ENCODE results near the gene CTSW.

The CTSW gene

DNA sequence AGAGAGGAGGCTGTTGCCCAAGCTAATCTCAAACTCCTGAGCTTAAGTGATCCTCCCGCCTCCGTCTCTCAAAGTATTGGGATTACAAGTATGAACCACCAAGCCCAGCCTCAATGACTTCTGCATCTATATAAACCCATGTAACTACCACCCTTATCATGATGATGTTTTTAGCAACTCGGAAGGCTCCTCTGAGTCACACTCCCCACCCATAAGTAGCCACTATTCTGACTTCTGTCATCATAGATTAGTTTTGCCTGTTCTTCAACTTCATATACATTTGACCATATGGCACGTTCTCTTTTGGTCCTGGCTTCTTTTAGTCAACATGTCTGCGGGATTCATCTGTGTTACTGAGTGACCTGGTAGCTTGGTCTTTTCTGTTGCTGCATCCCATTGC is 27.0 kb downstream of the CTSW start:
- no peak for DNase-seq

- DNase-seq: no peak
Observed at GRCh38 chr11:65907878-65908277, 28.2 kb downstream of the CTSW start.

DNA sequence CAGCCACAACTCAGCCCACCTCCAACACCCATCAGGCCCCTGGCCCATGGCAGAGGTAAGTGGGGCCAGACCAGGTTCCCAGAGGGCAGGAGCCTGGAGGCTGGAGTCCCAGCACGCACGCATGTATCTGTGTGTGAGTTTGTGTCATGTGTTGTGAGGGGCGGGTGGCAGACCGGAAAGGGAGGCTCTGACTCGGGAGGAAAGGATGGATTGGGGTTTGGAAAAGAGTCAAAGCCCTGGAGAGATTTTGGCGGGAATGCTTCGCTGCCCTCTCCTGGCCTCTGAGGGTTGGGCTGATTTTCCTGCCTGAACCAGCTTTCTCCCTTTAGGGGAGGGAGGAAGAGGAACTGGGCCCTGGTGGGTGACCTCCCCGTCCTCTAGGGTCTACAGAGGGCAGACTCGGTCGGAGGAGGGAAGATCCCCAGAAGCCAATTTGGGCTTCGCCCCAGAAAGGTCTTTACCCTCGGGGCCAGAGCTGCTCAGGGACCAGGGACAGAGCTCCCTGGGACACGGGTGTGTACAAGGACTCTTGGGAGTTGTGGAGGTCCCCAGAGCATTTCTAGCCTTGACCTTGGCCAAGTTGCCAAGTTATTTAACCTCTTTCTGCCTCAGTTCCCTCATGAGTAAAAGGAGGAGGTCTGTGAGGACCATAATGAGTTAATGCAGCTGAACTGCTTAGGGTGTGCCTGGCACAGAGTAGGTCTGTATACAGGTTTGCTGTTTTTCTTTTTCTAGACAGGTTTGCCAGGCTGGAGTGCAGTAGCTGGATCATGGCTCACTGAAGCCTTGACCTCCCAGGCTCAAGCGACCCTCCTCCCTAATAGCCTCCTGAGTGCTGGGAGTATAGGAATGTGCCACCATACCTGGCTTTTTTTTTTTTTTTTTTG is 32.3 kb downstream of the CTSW start:
- peak; percentile 57 for DNase-seq

DNA sequence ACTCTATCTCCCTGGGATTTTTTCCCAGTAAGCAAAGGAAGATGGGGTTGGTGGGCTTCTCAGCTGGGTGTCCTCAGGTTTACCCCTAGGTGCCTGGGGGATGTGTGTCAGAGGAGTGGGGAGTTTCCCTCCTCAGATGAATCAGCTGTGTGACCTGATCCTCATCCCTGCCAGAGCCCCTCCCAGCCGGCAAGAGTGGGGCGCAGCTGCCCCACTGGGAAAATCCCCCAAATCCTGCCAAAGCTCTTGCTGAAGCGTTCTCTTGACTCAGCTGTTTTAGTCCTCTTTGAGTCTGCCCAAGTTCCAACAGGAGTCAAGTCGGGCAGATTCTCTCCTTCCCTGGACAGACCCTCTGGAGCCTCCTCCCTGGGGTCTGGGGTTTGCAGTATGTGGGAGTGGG is 33.2 kb downstream of the CTSW start:
- no peak for DNase-seq

GRCh38 chr11:65915101-65915820 is 35.6 kb downstream of the CTSW start:
- no peak for DNase-seq

DNA sequence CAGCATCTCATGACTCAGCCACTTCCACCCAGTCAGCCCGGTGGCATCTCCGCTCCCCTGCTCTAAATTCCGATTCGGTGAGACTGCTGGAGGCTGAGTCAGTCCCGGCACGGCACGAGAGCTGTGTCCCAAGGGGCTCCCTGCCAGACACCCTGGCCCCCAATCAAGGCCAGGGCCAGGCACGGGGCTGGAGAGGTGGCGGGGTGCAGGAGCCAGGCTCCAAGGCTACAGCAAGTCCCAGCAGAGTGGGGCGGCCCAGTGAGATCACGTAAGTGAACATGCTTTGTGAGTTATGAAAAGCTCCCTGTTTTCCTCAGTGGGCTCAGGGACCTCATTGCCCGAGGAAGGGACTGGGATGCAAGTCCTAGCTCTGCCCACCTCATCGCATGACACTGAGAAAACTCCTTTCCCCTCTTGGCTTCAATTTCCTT is 36.2 kb downstream of the CTSW start:
- no peak for DNase-seq

- no peak for DNase-seq
Observed at GRCh38 chr11:65916391-65916790, 36.8 kb downstream of the CTSW start.

DNA sequence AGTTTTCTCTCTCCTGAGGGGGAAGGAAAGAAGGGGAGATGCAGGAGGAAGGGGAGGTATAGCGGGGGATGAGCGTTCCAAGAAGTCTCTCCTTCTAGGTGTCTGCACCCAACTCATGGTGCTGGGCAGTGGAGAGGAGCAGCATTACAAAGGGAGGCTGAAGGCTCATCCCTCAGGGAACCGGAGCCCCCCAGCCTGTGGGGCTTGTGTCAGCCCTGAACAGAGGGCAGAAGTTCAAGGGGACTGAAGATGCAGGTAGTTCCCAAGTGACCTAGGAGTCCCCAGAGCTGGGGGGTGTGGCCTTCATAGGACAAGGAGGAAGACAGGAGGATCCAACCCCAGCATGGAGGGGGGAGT is 37.4 kb downstream of the CTSW start:
- no peak for DNase-seq

- no peak for DNase-seq
Observed at GRCh38 chr11:65917434-65918210, 38.0 kb downstream of the CTSW start.

GRCh38 chr11:65918211-65919140 is 38.8 kb downstream of the CTSW start, which contains the start of gene C11orf68:
Gene C11orf68 (minus strand): TSS chr11:65919062. CDS start chr11:65919031, 31 bp downstream.
- no peak for DNase-seq

- peak; percentile 96 for DNase-seq
Observed at GRCh38 chr11:65919141-65919572, 39.5 kb downstream of the CTSW start, which contains the start of gene DRAP1. Gene DRAP1 (plus strand): TSS chr11:65919426. CDS start chr11:65919502, 76 bp downstream.

- DNase-seq: no peak
Observed at GRCh38 chr11:65919573-65920371, 40.1 kb downstream of the CTSW start.

GRCh38 chr11:65920372-65920802 is 40.8 kb downstream of the CTSW start:
- DNase-seq: no peak

- no peak for DNase-seq
Observed at GRCh38 chr11:65921033-65921555, 41.5 kb downstream of the CTSW start.

- DNase-seq: no peak
Observed at GRCh38 chr11:65921876-65922275, 42.2 kb downstream of the CTSW start.

DNA sequence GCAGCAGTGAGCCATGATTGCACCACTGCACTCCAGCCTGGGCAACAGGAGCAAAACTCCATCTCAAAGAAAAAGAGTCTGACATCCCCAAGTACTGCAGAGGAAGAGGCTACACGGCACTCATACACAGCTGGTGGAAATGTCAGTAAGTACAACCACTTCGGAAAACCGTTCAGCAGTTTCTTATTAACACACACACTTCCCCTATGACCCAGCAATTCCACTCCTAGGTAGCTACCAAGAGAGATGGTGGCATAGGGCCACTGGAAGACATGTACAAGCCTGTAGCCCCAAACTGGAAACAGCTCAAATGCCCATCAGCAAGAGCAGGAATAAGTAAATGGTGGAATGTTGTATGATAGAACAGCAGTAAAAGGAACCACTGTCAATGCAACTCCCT is 42.9 kb downstream of the CTSW start:
- no peak for DNase-seq

DNA sequence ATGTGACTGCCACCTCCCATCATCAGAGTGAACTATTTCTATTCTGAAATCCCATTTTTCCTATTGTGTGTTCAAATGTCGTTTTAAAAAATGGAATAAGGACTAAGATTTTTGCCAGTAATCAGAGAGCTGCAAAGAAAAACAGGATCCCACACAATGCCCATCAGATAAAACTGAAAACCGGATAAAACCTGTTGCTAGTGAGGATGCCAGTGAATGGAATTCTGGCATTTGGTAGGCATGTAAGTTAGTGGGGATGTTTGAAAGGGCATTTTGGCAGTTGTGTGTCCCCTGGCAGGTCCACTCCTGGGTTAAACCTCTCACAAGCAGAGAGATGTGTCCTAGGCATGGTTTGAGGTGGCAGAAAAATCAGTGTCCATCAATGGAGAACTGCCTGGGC is 45.8 kb downstream of the CTSW start:
- no peak for DNase-seq

DNA sequence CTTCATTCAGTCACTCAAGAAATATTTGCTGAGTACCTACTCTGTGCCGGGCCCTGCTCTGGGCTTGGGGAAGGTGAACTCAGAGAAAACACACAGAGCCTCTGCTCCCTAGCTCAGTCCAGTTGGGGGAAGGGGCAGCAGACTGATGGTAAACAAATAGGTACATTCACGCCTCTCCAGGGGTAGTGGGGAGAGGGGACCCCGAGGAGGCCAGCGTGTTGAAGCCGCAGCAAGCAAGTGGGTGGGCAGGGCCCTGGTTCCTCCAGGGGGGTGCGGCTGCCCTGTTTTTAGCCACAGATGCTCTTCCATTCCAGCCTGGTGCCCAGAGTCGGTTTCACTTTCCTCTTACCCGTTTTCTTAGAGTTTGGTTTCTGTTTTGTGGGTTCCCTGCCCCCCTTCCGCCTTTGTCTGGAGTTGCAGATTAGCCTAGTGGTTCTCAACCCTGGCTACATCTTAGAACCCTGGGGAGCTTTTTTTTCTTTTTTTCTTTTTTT is 48.3 kb downstream of the CTSW start:
- DNase-seq: no peak

- no peak for DNase-seq
Observed at GRCh38 chr11:65928667-65929066, 49.0 kb downstream of the CTSW start.

GRCh38 chr11:65931773-65932557 is 52.3 kb downstream of the CTSW start:
- DNase-seq: no peak
